HG03432 (cell line): Measurements from ENCODE around the gene SPEN.
"Not testable (repeated sequence)": the region's sequence is repeated elsewhere in the genome, so short reads cannot be mapped to it uniquely, and the experiment has no call there.

ENCODE experiments used
- ATAC-seq: cut with Tn5 transposase; IDR thresholded peaks from one replicate; pipeline ENCODE4 v1.9.1; 2021; ENCODE audit warnings: mild to moderate bottlenecking, moderate library complexity; ENCODE audit not compliant: unreplicated experiment

SPEN gene

DNA sequence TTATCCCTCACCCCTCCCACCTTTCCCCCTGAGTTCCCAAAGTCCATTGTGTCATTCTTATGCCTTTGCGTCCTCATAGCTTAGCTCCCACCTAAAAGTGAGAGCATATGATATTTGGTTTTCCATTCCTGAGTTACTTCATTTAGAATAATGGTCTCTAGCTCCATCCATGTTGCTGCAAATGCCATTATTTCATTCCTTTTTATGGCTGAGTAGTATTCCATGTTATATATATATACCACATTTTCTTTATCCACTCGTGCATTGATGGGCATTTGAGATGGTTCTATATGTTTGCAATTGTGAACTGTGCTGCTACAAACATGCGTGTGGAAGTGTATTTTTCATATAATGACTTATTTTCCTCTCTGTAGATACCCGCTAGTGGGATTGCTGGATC, 130.4 kb downstream of the SPEN start:
- not testable (repeated sequence) for ATAC-seq

DNA sequence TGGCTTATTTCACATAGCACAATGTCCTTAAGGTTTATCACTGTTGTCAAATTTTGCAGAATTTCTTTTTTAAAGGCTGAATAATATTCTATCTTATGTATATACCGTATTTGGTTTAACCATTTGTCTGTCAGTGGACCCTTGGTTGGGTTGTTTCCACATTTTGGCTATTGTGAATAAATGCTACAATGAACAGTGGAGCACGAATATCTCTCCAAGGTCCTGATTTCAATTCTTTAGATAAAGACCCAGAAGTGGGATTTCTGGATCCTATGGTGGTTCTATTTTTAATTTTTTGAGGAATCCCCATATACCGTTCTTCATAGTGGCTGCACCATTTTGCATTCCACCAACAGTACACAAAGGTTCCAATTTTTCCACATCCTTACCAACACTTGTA, 134.2 kb downstream of the SPEN start:
- no peak for ATAC-seq

DNA sequence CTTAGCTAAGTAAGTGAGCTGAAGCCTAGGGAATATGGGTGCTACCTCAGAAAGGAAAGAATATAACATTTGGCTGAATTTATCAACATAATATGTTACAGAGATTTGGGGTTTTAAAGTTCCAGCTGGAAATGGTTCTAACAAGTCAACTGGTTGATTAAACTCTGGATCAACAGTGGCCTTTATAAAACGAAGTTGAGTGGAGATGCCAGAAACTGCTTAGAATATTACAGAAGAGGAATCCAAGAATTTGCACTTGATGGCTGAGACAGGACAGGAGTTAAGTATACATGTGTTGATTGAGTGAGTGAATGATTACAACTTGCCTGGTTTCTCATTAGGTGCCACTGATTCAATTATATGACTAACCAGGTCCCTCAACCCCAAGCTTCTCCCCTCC, 135.8 kb downstream of the SPEN start:
- no peak for ATAC-seq

DNA sequence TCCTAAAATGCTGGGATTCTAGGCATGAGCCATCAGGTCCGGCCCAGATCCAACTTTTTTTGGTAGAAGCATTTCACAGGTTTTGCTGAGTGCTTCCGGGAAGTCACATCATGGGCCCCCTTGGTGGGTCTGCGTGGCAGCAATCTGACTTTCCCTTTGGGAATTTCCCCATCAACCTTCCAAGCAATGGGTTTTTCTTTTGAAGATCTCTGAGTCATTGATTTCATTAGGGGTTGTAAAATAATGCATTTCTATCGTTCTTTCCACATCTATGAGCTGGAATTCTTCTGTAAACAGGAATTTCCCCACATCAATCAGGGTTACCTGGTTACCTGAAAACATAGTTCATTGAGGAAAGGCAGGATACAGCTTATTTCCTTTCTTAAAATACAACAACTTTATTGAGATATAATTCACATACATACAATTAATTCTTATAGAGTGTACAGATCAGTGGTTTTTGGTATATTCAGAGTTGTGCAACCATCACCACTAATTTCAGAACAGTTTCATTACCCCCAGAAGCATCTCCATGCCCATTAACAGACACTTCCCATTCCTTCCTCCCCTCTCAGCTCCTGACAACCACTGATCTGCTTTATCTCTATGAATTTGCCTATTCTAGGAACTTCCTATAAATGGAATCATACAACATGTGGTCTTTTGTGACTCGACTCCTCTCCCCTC, 138.2 kb downstream of the SPEN start:
- ATAC-seq: no peak

DNA sequence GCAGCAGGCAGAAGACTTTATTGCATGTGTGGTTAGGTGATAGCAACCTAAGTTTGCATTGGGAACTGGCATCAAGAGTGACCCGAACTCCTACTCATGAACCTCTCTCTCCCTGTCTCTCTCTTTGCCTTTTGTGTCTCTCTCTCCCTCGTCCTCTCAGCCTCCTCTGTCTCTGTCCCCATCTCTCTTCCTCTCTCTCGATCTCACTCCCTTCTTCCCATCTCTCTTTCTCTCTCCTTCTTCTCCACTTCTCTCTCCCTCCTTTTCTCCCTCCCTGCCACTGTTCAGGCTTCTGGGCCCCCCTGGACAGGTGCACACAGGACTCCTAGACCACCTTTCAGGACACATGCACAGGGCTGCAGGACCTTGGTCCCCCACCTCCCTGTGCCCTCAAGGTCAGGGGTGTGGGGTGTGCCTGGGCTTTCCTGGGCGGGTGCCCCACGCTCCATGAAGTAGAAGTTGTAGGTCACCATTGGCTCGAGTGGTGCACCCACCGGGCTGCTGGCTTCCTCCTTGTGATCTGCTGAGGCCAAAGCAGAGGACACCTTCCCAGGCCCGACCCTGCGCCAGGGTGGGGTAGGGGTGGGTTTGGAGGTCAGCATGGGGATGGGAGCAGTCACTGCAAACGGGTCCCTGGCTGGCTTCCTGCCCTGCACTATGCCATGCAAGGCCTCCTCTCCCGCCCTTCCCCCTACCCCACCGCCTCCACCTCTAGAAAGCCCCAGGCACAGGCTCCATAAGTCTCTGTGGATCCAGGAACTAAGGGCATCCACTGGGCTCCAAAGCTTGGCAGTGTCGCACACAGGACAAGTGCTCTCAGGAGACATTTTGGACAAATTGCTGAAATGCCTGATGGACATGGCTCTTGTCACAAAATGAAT, 141.6 kb downstream of the SPEN start:
- no peak for ATAC-seq

DNA sequence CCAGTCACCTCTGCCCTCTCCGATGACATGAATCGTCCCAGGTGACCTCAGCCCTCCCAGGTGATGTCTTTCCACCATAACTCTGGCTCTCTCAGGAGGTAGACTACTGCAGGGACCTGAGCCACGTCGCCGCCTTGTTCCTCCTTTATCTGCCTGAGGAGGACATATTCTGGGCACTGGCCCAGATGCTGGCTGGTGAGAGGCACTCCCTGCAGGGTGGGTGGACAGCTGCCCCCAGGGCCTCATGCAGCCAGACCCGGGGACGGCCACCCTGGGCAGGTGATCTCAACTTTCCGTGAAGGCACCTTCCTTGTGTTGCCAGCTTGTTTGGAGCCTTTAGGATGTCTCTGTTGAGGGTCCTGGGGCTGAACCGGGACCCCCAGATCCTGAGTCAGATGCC, 142.3 kb downstream of the SPEN start:
- no peak for ATAC-seq
